HG03039 (cell line): ENCODE data around the gene SMPX.

Experiments
- ATAC-seq: cut with Tn5 transposase; IDR thresholded peaks from one replicate; pipeline ENCODE4 v1.9.1; 2021; ENCODE audit warnings: mild to moderate bottlenecking, moderate library complexity; ENCODE audit not compliant: unreplicated experiment

Gene SMPX

GRCh38 chrX:21658746-21659145, 99.2 kb downstream of the SMPX start:
- ATAC-seq: no peak

- ATAC-seq: no peak
Observed at GRCh38 chrX:21658152-21658737, 99.7 kb downstream of the SMPX start, which contains the start of gene KLHL34. KLHL34 (minus strand) TSS chrX:21658330; CDS start chrX:21657788, 542 bp downstream.

- no peak for ATAC-seq
Observed at GRCh38 chrX:21657318-21658151, 100.4 kb downstream of the SMPX start.

DNA sequence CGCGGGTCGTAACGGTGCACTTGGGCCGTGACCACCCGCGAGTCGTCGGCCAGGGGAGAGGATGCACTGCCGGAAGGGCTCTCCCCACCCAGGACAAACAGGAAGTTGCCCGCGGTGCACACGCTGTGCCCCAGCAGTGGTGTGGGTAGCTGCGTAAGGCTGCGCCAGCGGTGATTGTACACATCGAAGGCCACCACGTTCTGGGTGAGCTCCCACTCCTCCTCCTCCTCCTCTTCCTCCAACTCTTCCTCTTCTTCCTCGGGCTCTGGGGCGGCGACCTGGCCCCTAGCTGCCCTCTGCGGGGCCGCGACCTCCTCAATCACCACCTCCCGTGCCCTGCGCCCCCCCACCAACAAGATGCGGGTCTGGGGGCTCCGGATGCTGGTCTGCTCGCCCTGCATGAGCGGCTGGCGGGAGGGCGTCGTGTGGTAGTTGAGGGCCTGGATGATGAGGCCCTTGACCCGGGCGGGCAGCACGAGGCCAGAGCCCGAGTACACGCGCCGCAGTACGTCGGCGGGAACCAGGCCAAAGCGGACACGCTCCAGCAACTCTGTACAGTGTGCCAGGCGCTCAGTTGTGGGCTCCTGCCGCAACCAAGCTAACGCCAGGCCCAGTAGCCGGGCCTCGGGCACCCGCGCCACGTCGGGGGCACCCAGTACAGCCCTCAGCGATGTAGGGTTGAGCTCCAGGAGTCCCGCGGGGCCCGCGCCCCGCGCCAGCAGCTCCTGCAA, 101.2 kb downstream of the SMPX start:
- no peak for ATAC-seq
